ENCODE data around the gene BTLA. TPM values are rescaled to one million over a fixed set of nuclear protein-coding genes. Genes with fewer than 3 reads are reported as not detected.
"Not testable (repeated sequence)": the region's sequence is repeated elsewhere in the genome, so short reads cannot be mapped to it uniquely, and the experiment has no call there.

BTLA gene
- total and polyA plus RNA-seq, 2 experiments from 2014 or later = not detected

GRCh38 chr3:112500621-112501020 is 1.3 kb upstream of the BTLA start:
- no peaks in the 10 kb centered on the region for H3K9me2 ChIP-seq (replicated peaks; ENCODE audit: insufficient read depth)
- no peaks in the 10 kb centered on the region for H3K36me3 ChIP-seq (replicated peaks; ENCODE audit: insufficient read depth, low read depth)

GRCh38 chr3:112497897-112498548 is 1.2 kb downstream of the BTLA start:
- Histone ChIP-seq H3K4me3 (no peak overlapping the region), H3K4me1 (ENCODE audit: insufficient read depth) (no peaks in the 10 kb centered on the region), H3K27ac (no peak overlapping the region), H3K9me3 (ENCODE audit: low read depth) (no peaks in the 10 kb centered on the region), H3K79me2 (no peaks in the 10 kb centered on the region), H3K9me2 (replicated peaks; ENCODE audit: insufficient read depth) (no peaks in the 10 kb centered on the region), H4K20me1 (ENCODE audit: insufficient read depth, poor library complexity, severe bottlenecking) (no peaks in the 10 kb centered on the region), H3K27me3 (no peaks in the 10 kb centered on the region), H3K36me3 (replicated peaks; ENCODE audit: insufficient read depth, low read depth) (no peaks in the 10 kb centered on the region), H3K4me2 (no peak overlapping the region), H2AFZ (no peak overlapping the region)
- no peak for DNase-seq (ENCODE audit: low spot score)
- TF ChIP-seq EZH2phosphoT487 (IDR thresholded peaks at IDR 0.05; ENCODE audit: low read depth, severe bottlenecking, unreplicated experiment) (no peak), CTCF (IDR thresholded peaks at IDR 0.05; ENCODE audit: poor library complexity) (no peak), EZH2 (IDR thresholded peaks at IDR 0.05; ENCODE audit: borderline replicate concordance) (no peak)
- WGBS (ENCODE audit: low lambda C conversion rate, missing lambda C conversion rate) = 96% methylated on average over 11 of the region's 11 CpGs

More at GRCh38 chr3:112500621-112501020, 1.3 kb upstream of the BTLA start:
- Histone ChIP-seq H3K4me1 (ENCODE audit: insufficient read depth) (no peaks in the 10 kb centered on the region), H3K27me3 (no peaks in the 10 kb centered on the region), H3K4me2 (no peak overlapping the region), H3K27ac (no peak overlapping the region), H3K79me2 (no peaks in the 10 kb centered on the region), H3K9me3 (ENCODE audit: low read depth) (no peaks in the 10 kb centered on the region), H4K20me1 (ENCODE audit: insufficient read depth, poor library complexity, severe bottlenecking) (no peaks in the 10 kb centered on the region), H2AFZ (no peak overlapping the region), H3K4me3 (no peak overlapping the region)
- 90% methylated on average over 2 of the region's 2 CpGs for WGBS (ENCODE audit: low lambda C conversion rate, missing lambda C conversion rate)
- TF ChIP-seq CTCF (IDR thresholded peaks at IDR 0.05; ENCODE audit: poor library complexity) = no peak
- DNase-seq (ENCODE audit: low spot score) = no peak

GRCh38 chr3:112496366-112497067 is 2.8 kb downstream of the BTLA start:
- H3K4me3 ChIP-seq = no peak overlapping the region
- H2AFZ ChIP-seq = no peak overlapping the region
- WGBS (ENCODE audit: low lambda C conversion rate, missing lambda C conversion rate) = 59% methylated on average over 5 of the region's 5 CpGs

GRCh38 chr3:112494448-112494767 is 4.9 kb downstream of the BTLA start:
- not testable (repeated sequence) for H3K36me3 ChIP-seq (replicated peaks; ENCODE audit: insufficient read depth, low read depth); H2AFZ ChIP-seq; H3K4me1 ChIP-seq (ENCODE audit: insufficient read depth); H3K4me2 ChIP-seq; H3K9me3 ChIP-seq (ENCODE audit: low read depth); DNase-seq (ENCODE audit: low spot score); H3K4me3 ChIP-seq; H3K9me2 ChIP-seq (replicated peaks; ENCODE audit: insufficient read depth); H4K20me1 ChIP-seq (ENCODE audit: insufficient read depth, poor library complexity, severe bottlenecking); H3K79me2 ChIP-seq; H3K27ac ChIP-seq; H3K27me3 ChIP-seq
- WGBS (ENCODE audit: low lambda C conversion rate, missing lambda C conversion rate) = 86% methylated on average over 3 of the region's 3 CpGs

More at GRCh38 chr3:112496366-112497067, 2.8 kb downstream of the BTLA start:
- H3K36me3 ChIP-seq (replicated peaks; ENCODE audit: insufficient read depth, low read depth) = no peaks in the 10 kb centered on the region
- no peak for DNase-seq (ENCODE audit: low spot score)
- H3K27ac ChIP-seq = no peak overlapping the region
- H3K79me2 ChIP-seq = no peaks in the 10 kb centered on the region
- no peaks in the 10 kb centered on the region for H3K9me3 ChIP-seq (ENCODE audit: low read depth)
- no peaks in the 10 kb centered on the region for H3K9me2 ChIP-seq (replicated peaks; ENCODE audit: insufficient read depth)
- H3K27me3 ChIP-seq = no peaks in the 10 kb centered on the region
- H4K20me1 ChIP-seq (ENCODE audit: insufficient read depth, poor library complexity, severe bottlenecking) = no peaks in the 10 kb centered on the region
- no peaks in the 10 kb centered on the region for H3K4me1 ChIP-seq (ENCODE audit: insufficient read depth)
- TF ChIP-seq EZH2 (IDR thresholded peaks at IDR 0.05; ENCODE audit: borderline replicate concordance) = no peak
- TF ChIP-seq CTCF (IDR thresholded peaks at IDR 0.05; ENCODE audit: poor library complexity) = no peak
- no peak for TF ChIP-seq EZH2phosphoT487 (IDR thresholded peaks at IDR 0.05; ENCODE audit: low read depth, severe bottlenecking, unreplicated experiment)
- no peak overlapping the region for H3K4me2 ChIP-seq
